GM19452 (cell line): Measurements from ENCODE around the gene PTX4.

Experiments used
- ATAC-seq: cut with Tn5 transposase; IDR thresholded peaks from one replicate; pipeline ENCODE4 v1.9.1; 2021; ENCODE audit not compliant: unreplicated experiment

The PTX4 gene

DNA sequence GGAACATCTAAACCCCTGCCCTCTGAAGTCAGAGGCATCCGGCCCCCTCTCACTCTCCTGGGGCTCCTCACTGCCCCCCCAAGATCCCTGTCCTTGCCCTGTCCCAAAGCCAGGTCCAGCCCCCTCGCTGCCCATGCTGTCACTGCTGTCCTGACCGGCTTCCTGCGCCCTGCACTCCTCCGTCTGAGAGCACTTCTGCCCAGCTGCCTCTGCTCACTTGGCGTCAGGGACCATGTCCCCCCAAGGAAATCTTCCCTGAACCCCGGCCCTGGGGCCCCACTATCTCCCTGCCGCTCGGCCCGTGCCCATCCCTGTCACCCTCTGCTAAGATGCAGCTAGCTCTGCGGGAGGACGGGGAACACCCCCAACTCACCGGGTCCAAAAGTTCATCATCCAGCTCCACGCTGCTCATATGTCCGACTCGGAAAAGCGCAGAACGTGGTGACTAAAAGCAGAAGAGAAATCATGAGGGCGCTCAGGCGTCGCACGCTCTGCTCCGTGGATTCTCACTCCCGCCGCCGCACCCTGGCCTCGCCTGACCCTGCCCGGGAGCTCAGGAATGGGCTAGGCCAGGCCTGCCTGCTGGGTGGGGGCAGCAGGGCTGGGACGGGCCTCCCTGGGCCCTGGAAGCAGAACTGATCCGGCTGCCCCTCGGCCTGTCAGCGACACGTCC lies 23.7 kb downstream of the PTX4 start:
- ATAC-seq, result no peak

GRCh38 chr16:1464196-1464893 lies 24.4 kb downstream of the PTX4 start:
- no peak for ATAC-seq

DNA sequence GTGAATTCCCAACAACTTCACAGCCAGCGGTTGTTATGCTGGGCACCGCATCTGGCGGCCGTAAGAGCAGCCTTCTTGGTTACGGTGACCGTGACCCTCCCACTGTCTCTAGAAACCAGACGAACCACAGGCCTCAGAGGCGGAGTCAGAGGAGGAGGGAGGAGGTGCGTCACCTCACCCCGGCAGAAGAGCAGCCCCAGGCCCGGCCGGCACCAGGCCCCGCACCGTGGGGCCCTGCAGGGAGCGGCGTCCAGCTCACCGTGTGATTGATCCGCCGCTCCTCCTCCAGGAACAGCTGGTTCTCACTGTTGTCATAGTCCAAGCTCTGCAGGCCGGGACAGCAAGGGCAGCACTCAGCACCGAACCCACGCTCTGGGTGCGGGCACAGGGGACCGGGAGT lies 27.6 kb downstream of the PTX4 start:
- ATAC-seq, result no peak

DNA sequence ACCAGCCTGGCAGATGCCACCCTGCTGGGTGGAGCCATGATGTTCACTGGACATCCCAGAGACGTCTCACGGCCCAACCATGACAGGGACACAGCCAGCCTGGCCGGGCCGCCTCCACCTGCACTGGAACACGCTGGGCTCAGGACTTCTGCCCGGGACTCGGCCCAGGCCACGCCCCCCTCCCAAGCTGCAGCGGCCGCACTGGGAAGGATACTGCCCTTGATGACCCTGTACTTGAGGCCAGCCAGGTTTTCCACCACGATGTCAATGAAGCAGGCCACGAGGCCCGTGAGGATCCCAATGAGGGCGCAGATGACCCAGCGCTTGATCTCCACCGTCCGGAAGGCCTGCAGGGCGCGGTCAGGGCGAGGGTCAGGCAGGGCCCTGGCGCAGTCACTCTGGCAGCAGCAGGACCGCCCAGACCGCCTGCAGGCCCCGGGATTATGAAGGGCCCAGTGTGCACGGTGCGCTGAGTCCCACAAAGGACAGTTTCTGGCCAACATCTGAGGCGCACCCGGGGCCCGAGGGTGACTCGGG lies 28.1 kb downstream of the PTX4 start:
- ATAC-seq, result no peak

DNA sequence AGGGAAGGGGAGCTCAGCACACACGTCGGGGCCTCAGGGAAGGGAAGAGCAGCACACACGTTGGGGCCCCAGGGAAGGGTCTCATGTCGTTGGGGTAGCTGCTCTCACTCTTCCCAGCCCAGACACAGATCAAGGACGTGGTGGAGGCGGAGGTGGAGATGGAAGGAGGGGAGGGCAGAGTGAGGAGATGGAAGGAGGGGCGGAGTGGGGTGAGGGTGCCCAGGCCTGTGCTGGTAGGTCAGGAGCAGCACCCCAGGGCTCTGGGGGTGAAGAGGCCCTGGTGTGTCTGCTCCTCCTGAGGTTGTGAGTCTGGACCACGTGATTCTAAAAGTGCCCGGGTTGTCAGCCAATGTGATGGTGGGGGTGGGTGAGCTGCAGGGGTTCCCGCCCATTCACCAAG lies 28.8 kb downstream of the PTX4 start:
- no peak for ATAC-seq

DNA sequence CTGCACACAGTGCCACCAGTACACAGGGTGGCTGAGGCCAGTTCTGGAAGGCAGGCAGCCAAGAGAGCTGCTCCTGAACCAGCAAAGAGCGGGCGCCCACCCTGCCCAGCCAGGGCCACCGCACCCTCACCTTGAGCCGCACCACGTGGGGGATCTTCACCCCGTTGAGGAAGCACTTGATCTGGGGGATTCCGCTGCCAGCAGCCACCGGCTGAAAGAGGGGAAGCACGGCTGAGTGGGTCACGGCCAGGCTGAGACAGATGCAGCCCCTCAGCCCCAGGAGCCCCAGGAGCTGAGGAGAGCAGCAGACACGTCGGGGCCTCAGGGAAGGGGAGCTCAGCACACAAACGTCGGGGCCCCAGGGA lies 29.8 kb downstream of the PTX4 start:
- ATAC-seq, result no peak

GRCh38 chr16:1458336-1458976 lies 30.3 kb downstream of the PTX4 start:
- no peak for ATAC-seq

GRCh38 chr16:1457489-1458245 lies 31.1 kb downstream of the PTX4 start:
- no peak for ATAC-seq

DNA sequence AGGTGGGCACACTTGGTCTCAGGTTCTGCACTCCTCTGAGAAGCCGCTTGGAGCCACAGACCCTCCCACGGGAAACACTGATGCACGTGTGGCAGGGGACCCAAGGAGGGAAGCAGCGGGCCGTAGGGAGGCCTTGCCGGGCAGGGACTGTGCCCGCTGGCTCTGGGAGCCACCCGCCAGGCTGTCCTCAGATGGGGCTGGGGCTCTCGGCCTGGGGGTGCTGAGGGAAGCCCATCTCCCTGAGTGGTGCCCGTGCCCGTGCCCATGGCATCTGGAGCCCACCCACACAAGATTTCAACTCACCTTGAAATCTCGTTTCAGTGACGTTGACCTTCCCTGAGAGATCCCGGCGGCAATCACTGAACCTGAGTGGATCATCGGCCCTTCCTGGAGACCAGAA lies 31.8 kb downstream of the PTX4 start:
- ATAC-seq, result no peak

DNA sequence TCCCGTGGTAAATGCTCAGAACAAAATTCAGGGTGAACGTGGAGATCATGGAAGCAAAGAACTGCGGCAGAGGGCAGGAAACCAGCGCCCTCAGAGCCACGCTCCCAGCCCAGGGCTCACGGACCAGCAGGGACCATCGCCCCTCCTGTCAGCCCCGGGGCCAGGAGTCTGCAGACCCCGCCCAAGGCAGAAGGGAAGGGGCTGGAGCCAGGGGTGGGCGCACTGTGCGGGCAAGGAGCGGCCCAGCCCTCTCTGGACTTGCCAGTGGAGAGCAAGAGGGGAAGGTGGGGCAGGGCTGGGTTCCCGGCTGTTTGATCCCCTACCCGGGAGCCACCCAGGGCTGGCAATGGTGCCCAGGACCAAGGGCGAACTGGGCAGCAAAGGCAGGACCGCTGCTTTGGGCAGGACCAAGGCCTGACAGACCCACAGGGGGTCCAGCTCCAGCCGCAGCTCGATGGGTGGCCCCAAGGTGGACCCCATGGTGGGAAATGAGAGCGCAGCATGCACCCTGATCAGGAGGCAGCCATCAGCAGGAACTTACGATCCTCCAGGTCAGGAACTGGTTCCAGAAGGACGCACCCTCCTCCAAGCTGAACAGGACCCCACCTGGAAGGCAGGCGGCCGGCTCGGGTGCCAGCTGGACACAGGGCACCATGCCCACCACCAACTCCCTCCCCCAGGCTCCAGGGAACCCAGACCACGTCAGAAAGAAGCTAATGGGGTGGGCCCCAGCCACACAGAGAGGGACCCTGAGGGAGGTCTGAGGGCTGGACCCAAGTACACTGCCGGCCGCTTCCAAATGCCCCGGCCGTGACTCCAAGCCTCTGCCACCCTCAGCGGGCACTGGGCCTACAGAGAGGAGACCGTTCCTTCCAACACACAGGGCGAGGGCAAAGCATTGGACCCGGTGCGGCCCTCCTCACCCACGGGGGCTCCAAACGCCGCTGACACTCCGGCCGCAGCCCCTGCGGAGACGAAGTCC lies 33.3 kb downstream of the PTX4 start:
- no peak for ATAC-seq

DNA sequence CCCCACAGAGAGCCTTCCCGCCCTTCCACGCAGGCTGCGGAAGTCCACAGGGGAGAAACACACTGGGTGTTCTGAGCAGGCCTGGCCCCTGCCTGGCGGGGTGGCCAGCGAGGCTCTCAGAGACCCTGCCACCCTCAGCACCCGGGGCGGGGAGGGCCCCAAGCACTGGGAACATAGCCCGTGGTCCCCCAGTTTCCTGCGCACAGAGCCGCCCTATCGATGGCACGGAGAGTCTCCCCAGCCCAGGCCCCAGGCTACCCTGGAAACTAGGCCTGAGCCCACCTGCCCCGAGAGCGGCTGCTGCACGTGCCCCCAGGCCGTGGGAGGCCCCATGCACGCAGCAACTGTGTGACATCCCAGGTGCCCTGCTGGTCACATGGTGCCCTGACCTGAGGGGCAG lies 34.2 kb downstream of the PTX4 start:
- no peak for ATAC-seq

DNA sequence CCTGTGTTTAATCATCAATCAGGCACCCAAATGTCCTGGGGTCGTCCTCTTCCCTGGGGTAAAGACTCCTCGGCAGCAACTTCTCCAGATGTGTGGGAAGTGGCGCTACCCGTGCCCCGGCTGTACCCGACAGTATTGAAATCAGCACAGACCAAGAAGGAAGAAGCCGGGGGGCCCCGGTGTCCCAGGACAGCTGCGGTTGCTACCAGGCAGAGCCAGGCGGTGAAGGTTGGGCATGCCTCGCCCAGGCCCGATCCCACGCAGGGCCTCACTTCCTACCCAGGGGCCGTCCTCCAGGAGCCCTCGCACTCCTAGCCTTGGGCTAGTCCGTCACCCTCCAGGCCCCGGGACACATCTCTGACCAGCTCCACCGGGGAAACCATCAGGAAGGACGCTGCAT lies 35.4 kb downstream of the PTX4 start:
- ATAC-seq, result no peak

DNA sequence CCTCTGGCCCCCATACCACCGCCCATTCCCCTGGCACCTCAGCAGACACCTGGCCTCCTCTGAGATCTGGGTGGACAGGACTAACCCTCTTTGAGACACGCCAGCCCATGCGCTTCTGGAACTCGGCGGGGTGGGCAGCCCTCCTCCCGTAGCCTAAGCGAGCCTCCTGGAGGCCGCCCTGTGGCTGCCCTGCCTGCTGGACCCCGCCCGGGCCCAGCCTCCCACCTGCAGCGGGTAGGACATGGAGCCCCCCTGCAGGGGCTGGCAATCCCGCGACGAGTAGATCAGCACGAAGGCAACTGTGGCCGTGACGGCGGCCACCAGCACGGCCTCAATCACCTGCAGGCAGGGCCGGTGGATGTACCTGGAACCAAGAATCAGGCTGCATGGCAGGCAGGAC lies 36.2 kb downstream of the PTX4 start:
- ATAC-seq, result no peak

DNA sequence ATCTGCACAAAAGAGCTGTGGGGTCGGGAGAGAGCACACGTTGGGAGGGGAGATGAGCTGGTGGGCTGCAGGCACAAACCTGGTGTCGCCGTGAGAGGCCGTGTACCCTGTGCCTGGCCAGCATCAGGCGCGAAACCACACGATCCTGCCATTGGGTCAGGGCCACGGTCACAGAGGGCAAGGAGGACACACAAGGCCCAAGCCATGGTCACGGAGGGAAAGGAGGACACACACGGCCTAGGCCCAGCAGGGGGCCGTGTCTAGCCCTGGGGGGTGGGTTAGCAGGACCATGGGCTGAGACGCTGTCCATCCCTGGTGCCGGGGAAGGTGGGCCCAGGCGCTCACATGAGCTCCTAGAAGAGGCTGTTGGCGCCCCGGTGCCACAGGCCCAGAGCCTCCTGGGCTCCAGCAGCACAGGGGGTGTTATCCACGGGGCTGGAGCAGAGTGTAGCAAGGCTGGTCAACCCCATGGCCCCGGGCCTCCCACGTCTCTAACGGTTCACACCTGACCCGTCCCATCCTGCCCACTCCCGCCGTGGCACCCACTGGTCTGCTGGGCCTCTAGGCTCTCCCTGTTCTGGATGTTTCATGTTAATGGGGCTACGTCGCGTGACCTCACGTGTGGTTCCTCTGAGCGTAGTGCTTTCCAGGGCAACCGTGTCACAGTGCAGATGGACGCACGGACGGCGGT lies 36.9 kb downstream of the PTX4 start:
- no peak for ATAC-seq

GRCh38 chr16:1450841-1451240 lies 37.9 kb downstream of the PTX4 start:
- no peak for ATAC-seq

DNA sequence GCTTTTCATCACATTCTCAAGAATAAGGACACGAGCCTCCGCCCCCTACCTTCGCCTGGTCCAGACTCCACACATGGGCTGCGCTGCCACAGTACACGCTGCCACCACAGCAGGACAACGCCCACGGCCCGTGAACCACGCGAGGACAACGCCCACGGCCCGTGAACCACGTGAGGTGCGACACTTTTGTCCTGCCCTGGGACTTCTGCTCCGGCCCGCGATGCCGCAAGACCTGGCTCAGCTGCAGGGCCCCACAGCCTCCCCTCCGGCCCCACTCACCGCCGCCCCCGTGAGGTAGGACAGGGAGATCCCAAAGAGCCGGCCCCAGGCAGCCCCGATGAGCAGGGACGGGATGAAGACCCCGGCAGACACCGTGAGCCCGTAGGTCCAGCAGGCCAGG lies 38.5 kb downstream of the PTX4 start:
- ATAC-seq, result no peak

GRCh38 chr16:1449201-1449788 lies 39.4 kb downstream of the PTX4 start:
- ATAC-seq, result no peak

GRCh38 chr16:1448536-1449116 lies 40.1 kb downstream of the PTX4 start:
- ATAC-seq, result no peak

DNA sequence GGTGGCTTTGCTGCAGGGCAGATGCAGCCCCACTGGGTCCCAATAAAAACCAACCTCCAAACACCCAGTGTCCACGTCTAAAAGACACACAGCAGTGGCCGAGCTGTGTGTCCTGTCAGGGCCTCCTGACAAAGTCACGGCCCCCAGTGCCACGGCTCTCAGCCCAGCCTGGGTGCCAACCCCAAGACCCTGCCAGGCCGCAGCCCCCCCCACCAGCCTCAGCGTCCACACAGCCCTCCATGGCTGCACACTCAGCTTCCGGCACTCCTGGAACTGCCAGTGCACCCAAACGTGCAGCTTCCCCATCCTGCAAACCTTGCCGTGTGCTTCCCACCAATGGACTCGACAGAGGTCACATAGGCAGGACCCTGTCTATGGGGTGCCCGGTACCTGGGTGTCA lies 40.8 kb downstream of the PTX4 start:
- no peak for ATAC-seq
